Stomach (tissue), 9 donors: ENCODE results near the gene DLEC1. TPM values are rescaled to one million over a fixed set of nuclear protein-coding genes. Genes with fewer than 3 reads are reported as not detected.

Experiments
- DNase-seq, 2 donors: peaks; one replicate each; pipeline versions ENCODE4 v3.0.0 to v3.0.0-alpha.2; 2013 to 2019
- H3K27ac ChIP-seq, 5 donors: fragments of 200-600 bp in 4 of 5; sonication (generic) in 4 of 5; one replicate each; pipeline ENCODE4 v1.5.1; 2013 to 2019; ENCODE audit warnings: mild to moderate bottlenecking in 1 of 5, moderate library complexity in 1 of 5
- H3K27me3 ChIP-seq, 3 donors: fragments of 200-600 bp; sonication (generic); one replicate each; pipeline ENCODE4 v1.5.1; 2017 to 2019; ENCODE audit warnings: mixed run types in 1 of 3
- H3K36me3 ChIP-seq, 4 donors: fragments of 200-600 bp; sonication (generic); 1 replicate in 3 of 4; 2 replicates in 1 of 4; pipeline ENCODE4 v1.5.1; 2016 to 2019
- H3K4me1 ChIP-seq, 4 donors: fragments of 200-600 bp; sonication (generic); one replicate each; pipeline ENCODE4 v1.5.1; 2016 to 2019
- H3K4me3 ChIP-seq, 4 donors: fragments of 200-600 bp; sonication (generic) in 3 of 4; one replicate each; pipeline ENCODE4 v1.5.1; 2016 to 2019; ENCODE audit warnings: mild to moderate bottlenecking in 1 of 4
- H3K9me3 ChIP-seq, 4 donors: fragments of 200-600 bp; sonication (generic); one replicate each; pipeline ENCODE4 v1.5.1; 2016 to 2019
- EP300 ChIP-seq: sonication (generic); formaldehyde crosslinking; IDR thresholded peaks from one replicate; pipeline ENCODE4 v1.6.1; 2017; ENCODE audit warnings: antibody characterized with exemption
- POLR2A ChIP-seq, 4 donors: fragments of 450-650 bp; IDR thresholded peaks; one replicate each; pipeline ENCODE4 v1.6.1; 2016; ENCODE audit warnings: antibody characterized with exemption in 4 of 4, control low read depth in 2 of 4, mild to moderate bottlenecking in 1 of 4, moderate library complexity in 1 of 4
- POLR2AphosphoS5 ChIP-seq, 3 donors: sonication (generic); formaldehyde crosslinking; IDR thresholded peaks; one replicate each; pipeline ENCODE4 v1.6.1; 2016; ENCODE audit warnings: antibody characterized with exemption in 3 of 3
- WGBS, 5 donors: extraction: QIAGEN DNeasy Blood & Tissue Kit in 3 of 5; methylation state at CpG; one replicate each; pipeline versions ENCODE4 v1.1.5 to v1.1.7; 2013 to 2018; 5-methylcytosine and 5-hydroxymethylcytosine counted together
- intact Hi-C: fragments of 100-400 bp; cut with DNase I; formaldehyde crosslinking; loops from one replicate; pipeline ENCODE4 v1.15.1; 2023; ENCODE audit warnings: low total_unique reads
- polyA plus RNA-seq, 3 donors: library from polyadenylated mRNA; stranded (reverse); fragments of 200-250 nt; gene quantifications; one replicate each; pipeline ENCODE4 v1.2.3, GENCODE V29; 2013
- total RNA-seq, 5 donors: library from RNA; depleted of rRNA; stranded (reverse); fragments of >200 nt; gene quantifications; one replicate each; pipeline versions ENCODE4 v1.1.0 to v1.2.3, GENCODE V29; 2014 to 2016
- TF ChIP-seq, protein P1 (sequence below), 7 experiments: fragments of 450-650 bp in 4 of 7; fragments of 200-600 bp in 3 of 7; sonication (generic) in 3 of 7; IDR thresholded peaks; one replicate each; pipeline ENCODE4 v1.5.1; 2016 to 2019; ENCODE audit warnings: antibody characterized with exemption in 7 of 7, control low read depth in 2 of 7, mild to moderate bottlenecking in 1 of 7
- donor health status: healthy with polysubstance abuse.
- donor health status: Bipolar disorder and iron deficiency.
- donor health status: healthy.

Gene DLEC1
- total and polyA plus RNA-seq, 8 donors: 0.12 to 1.5 (median 0.31) TPM; not detected in 3

DNA sequence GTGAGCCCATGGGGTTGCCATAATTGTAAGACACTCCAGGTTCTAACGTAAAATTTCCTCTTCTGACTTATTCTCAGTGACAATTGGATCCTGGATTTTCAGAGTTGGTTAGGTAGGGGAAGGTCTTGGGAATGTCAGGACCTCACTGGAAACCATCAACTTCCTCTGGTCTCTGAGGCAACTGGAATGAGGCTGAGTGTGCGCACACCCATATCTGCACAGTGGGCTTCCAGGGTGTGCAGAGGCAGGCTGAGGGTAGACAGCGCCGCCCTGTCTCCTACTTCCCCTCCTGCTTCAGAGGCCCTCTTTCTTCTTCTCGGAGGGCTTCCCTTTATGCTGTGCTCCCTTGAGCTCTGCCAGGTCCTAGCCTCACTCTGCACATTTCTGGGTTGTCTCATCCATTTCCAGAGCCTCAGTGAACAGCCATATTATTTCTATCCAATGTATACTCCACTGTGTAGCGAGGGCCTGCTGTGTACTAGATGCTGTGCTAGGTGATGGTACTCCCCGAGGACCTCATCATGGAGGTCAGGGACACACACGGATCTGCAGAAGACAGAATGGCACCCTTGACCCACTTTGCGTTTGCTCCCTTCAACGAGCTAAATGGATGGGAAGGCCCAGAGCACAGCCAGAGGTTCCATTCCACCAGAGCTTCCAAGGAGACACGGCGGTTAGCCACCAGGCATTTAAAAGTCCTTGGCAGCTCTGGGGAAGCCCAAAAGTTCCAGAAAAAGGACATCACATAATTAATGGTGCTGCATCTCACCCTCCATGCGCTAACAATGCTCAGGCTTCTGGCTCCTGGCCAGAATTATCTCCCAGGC is 79.6 kb downstream of the DLEC1 start:
- intact Hi-C loops: no loop called here

DNA sequence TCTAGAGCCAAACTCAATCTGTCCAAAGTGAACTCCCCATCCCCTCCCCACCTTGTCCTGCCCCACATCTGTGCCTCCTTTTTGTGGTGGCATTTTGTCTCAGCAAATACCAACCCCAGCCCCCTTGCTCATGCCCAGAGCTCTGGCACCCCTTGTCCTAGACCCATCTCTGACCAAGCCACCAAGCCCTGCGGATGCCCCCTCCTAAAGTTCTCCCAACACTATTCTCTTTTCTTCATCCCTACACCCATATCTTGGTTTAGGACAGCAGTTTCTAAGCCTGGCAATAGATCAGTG is 80.2 kb downstream of the DLEC1 start:
- no peak for DNase-seq
- WGBS, 5 donors: 93 to 98% (median 95%) methylated on average over 1 of the region's 1 CpG
- Histone ChIP-seq H3K36me3 (peaks cover 42 to 59% (median 54%) of the 10 kb centered on the region in 4 donors), H3K4me1 (peaks cover 0 to 14% (median 5%) of the 10 kb centered on the region in 4 donors), H3K27me3 (no peaks in the 10 kb centered on the region), H3K4me3 (no peak overlapping the region), H3K27ac (no peak overlapping the region), H3K9me3 (no peaks in the 10 kb centered on the region)
- TF ChIP-seq POLR2A (IDR thresholded peaks at IDR 0.05) (no peak), POLR2AphosphoS5 (IDR thresholded peaks at IDR 0.05) (no peak), EP300 (no peak)
- TF ChIP-seq, protein P1, sequence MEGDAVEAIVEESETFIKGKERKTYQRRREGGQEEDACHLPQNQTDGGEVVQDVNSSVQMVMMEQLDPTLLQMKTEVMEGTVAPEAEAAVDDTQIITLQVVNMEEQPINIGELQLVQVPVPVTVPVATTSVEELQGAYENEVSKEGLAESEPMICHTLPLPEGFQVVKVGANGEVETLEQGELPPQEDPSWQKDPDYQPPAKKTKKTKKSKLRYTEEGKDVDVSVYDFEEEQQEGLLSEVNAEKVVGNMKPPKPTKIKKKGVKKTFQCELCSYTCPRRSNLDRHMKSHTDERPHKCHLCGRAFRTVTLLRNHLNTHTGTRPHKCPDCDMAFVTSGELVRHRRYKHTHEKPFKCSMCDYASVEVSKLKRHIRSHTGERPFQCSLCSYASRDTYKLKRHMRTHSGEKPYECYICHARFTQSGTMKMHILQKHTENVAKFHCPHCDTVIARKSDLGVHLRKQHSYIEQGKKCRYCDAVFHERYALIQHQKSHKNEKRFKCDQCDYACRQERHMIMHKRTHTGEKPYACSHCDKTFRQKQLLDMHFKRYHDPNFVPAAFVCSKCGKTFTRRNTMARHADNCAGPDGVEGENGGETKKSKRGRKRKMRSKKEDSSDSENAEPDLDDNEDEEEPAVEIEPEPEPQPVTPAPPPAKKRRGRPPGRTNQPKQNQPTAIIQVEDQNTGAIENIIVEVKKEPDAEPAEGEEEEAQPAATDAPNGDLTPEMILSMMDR (IDR thresholded peaks at IDR 0.05): no peak
- intact Hi-C loops: no loop called here

More for the DNA sequence above, 79.6 kb downstream of the DLEC1 start:
- Histone ChIP-seq H3K27ac (no peak overlapping the region), H3K36me3 (peaks cover 37 to 54% (median 49%) of the 10 kb centered on the region in 4 donors), H3K27me3 (no peaks in the 10 kb centered on the region), H3K9me3 (no peaks in the 10 kb centered on the region), H3K4me1 (peaks cover 0 to 14% (median 5%) of the 10 kb centered on the region in 4 donors), H3K4me3 (no peak overlapping the region)
- no peak for DNase-seq
- WGBS, 5 donors: 84 to 87% (median 85%) methylated on average over 13 of the region's 13 CpGs
- TF ChIP-seq POLR2A (IDR thresholded peaks at IDR 0.05) (no peak), EP300 (no peak), POLR2AphosphoS5 (IDR thresholded peaks at IDR 0.05) (no peak)
- TF ChIP-seq, protein P1 (IDR thresholded peaks at IDR 0.05): no peak

DNA sequence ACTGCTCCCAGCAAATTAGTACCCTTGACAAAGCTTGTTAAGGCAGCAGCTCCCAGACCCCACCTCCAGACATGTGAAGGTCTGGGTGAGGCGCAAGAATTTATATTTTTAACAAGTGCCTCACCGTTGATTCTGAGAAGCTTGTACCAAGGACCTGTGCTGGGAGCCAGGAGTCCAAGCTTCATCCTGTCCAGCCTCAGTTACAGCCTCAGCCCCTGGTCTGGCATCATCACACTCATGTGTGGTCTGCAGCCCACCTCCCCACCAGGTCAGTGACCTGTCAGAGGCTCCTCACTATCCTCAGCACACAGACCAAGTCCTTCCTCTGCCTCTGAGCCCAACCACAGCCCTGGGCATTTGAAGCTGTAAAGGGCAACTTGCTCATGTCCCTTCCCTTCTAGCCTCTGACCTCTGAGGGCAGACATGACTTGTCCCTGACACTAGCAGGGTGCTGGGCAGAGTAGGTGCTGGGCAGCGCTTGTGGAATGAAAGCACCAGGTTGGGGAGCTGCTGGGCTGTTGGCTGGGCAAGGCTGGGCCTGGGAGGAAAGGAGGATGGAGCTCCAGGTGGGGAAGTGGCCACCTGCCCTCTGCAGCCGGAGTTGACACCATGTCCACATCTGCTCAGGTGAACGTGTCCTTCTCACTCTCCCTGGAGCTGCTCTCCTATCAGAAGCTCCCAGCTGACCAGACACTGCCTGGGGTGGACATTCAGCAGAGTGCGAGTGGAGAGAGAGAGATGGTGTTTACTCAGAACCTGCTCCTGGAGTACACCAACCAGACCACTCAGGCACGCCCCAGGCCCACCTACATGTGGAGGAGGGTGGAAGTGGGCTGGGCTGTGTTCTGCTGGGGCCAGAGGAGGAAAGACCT is 81.0 kb downstream of the DLEC1 start:
- H3K27me3 ChIP-seq: no peaks in the 10 kb centered on the region
- H3K4me3 ChIP-seq: no peak overlapping the region
- intact Hi-C loops: loop anchor here (10.0 kb wide), 1 partner anchor 355 kb away; no protein-coding TSS in a partner anchor
- WGBS, 5 donors: 73 to 90% (median 83%) methylated on average over 7 of the region's 7 CpGs
- TF ChIP-seq, protein P1 (IDR thresholded peaks at IDR 0.05): no peak
- no peak for TF ChIP-seq EP300
- TF ChIP-seq POLR2A (IDR thresholded peaks at IDR 0.05): no peak
- TF ChIP-seq POLR2AphosphoS5 (IDR thresholded peaks at IDR 0.05): no peak
- no peak overlapping the region for H3K27ac ChIP-seq
- H3K4me1 ChIP-seq: peaks cover 0 to 14% (median 5%) of the 10 kb centered on the region in 4 donors
- H3K36me3 ChIP-seq: peaks cover 49 to 68% (median 63%) of the 10 kb centered on the region in 4 donors
- DNase-seq: no peak
- H3K9me3 ChIP-seq: no peaks in the 10 kb centered on the region

- peak in 1 of 2 donors; percentile 24 for DNase-seq
- 82 to 92% (median 89%) methylated on average over 10 to 11 of the region's 11 CpGs for WGBS, 5 donors
- H3K9me3 ChIP-seq: no peaks in the 10 kb centered on the region
- H3K4me1 ChIP-seq: peaks cover 0 to 14% (median 5%) of the 10 kb centered on the region in 4 donors
- no peaks in the 10 kb centered on the region for H3K27me3 ChIP-seq
- peaks cover 57 to 76% (median 71%) of the 10 kb centered on the region in 4 donors for H3K36me3 ChIP-seq
- intact Hi-C loops: loop anchor here (10.0 kb wide), 1 partner anchor 354 kb away; no protein-coding TSS in a partner anchor
- H3K27ac ChIP-seq: no peak overlapping the region
- TF ChIP-seq, protein P1 (IDR thresholded peaks at IDR 0.05): no peak
- TF ChIP-seq EP300 (no peak), POLR2A (IDR thresholded peaks at IDR 0.05) (no peak), POLR2AphosphoS5 (IDR thresholded peaks at IDR 0.05) (no peak)
- H3K4me3 ChIP-seq: no peak overlapping the region
Observed at GRCh38 chr3:38120693-38121450, 81.9 kb downstream of the DLEC1 start.
